RWPE1 (cell line): ENCODE data around the gene MAP2K6.

Source experiments
- CTCF ChIA-PET: fragments of 350-600 bp; sonication (Branson Sonifier 250); formaldehyde crosslinking; extraction: SDS; loops from one replicate; lab custom pipeline; 2021; lab: Yijun Ruan, JAX
- POLR2A ChIA-PET: fragments of 400-600 bp; formaldehyde crosslinking; extraction: SDS; loops from one replicate; lab custom pipeline; 2020; ENCODE audit warnings: antibody characterized with exemption; ENCODE audit not compliant: low non-redundant PET; lab: Yijun Ruan, JAX
- DNase-seq: peaks from one replicate; pipeline ENCODE4 v3.0.0; 2012; ENCODE audit warnings: low spot score
- H3K27ac ChIP-seq: fragments of 450-650 bp; 2 replicates; pipeline ENCODE4 v1.5.1; 2017
- CTCF ChIP-seq: fragments of 450-650 bp; conservative IDR thresholded peaks from 2 replicates; pipeline ENCODE4 v1.5.1; 2017; ENCODE audit warnings: low read depth, mild to moderate bottlenecking

MAP2K6 gene

GRCh38 chr17:69480245-69480644, 65.7 kb downstream of the MAP2K6 start:
- TF ChIP-seq CTCF, result no peak
- no peak for DNase-seq
- no peak overlapping the region; the same call in 1 of the 2 replicates for H3K27ac ChIP-seq
- POLR2A ChIA-PET, result no interaction called here
- CTCF ChIA-PET, result interaction anchor here (0.5 to 0.6 kb wide), 2 partner anchors 88 to 1542 kb away, joined by 5 to 7 read pairs; no protein-coding TSS in a partner anchor

DNA sequence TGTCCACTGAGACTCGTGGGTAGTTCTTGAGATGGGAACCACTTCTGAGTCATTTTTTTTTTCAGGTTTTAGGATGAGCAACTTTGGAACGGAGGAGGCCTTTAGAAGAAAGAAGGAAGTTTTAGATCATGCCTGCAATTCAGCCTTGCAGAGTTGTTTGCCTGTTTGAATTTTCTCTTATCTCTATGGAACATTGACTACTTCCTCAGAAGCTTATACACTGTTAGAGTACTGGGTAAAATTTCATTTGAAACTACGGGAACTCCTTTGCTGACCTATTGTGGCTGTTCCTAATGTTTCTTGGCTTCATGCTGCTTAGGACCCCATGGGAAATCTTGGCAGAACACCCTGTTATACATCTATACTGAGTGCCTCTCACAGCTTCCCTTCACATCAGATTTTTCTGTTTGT, 70.8 kb downstream of the MAP2K6 start:
- no peak for DNase-seq
- ChIA-PET POLR2A (no interaction called here), CTCF (no interaction called here)
- TF ChIP-seq CTCF, result no peak
- no peak overlapping the region for H3K27ac ChIP-seq

DNA sequence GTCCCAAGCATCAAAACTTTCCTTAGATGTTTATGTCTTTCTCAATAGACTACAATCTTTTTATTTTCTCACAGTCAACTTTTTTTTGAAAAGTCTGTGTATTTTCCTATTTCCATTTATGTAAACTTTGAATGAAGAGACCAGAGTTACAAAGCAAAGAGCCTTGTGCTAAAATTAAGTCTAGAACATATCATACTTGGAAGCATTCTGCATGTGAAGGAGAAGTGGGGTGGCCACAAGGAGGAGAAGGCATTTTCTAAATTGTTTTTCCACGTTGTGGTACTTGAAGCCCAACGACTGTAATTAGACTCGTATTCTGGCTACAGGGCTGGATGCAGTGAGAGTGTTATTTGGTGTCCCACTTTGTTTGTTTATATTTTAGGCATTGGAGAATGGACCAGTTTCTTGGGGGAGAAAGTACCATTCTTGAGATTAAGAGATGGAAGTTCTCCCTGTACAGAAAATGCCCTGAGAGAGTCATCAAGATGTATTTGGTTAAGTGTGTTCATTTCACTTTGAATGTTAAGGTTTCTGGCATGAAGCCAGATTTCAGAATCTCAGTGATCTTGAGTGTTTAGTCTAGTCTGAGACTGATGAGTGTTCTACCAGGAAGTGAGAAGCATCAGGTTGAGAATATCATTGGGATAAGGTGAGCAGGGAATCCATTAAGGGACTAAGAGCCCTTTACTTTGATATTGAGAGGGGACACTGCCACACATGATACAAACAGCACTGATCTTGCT, 71.6 kb downstream of the MAP2K6 start:
- ChIA-PET CTCF (no interaction called here), POLR2A (no interaction called here)
- no peak for TF ChIP-seq CTCF
- DNase-seq, result no peak
- no peak overlapping the region for H3K27ac ChIP-seq

GRCh38 chr17:69486779-69487637, 72.5 kb downstream of the MAP2K6 start:
- H3K27ac ChIP-seq, result no peak overlapping the region
- CTCF ChIA-PET, result interaction anchor here (0.6 kb wide), 1 partner anchor 118 kb away, joined by 3 read pairs; no protein-coding TSS in a partner anchor
- POLR2A ChIA-PET, result no interaction called here
- no peak for TF ChIP-seq CTCF
- DNase-seq, result no peak

DNA sequence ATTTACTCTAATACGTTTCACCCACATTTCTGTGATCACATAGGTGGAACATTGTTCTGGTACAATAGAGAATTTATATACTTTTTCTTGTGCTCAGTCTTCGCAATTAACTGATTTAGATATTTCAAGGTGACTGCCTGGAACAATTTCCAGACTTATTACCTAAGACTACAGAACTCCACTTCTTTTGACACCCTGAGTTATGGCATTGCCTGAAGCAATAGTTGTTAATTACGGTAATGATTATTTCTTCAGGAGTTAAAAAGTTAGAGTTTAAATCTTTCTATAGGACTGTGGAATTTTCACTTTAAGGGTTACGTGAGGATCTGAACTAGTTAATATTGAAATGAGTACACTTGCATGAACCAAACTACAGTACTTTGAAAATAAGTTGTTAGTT, 74.8 kb downstream of the MAP2K6 start:
- ChIA-PET CTCF (interaction anchor here (0.6 kb wide), 1 partner anchor 24 kb away, joined by 3 read pairs; no protein-coding TSS in a partner anchor), POLR2A (no interaction called here)
- DNase-seq, result no peak
- TF ChIP-seq CTCF, result no peak
- no peak overlapping the region for H3K27ac ChIP-seq

DNA sequence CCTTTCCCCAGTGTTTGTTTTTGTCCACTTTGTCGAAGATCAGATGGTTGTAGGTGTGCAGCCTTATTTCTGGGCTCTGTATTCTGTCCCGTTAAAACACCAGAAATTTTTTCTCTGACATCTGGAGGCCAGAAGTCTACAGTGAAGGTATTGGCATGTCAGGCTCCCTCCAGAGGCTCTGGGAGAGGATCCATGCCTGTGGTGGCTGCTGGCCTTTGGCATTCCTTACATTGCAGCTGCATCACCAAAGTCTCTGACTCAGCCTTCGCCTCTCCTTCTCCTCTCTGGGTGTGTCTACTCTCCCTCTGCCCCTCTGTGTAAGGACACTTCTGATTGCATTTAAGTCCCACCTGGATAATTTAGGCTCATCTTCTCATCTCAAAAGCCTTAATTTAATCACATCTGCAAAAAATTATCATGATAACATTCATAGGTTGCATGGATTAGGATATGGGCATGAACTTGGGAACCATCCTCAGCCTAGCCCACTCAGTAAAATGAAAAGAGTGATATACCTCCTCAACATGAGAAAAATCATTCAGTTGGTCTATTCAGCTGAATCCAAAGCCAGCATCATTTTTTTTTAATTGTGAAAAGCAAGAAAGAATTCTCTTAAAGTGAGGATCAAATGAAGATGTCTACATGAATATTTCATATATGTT, 78.0 kb downstream of the MAP2K6 start:
- POLR2A ChIA-PET, result no interaction called here
- H3K27ac ChIP-seq, result peak overlapping the region; percentile 60
- TF ChIP-seq CTCF, result no peak
- peak; percentile 59 for DNase-seq
- CTCF ChIA-PET, result no interaction called here
